Measurements from ENCODE around the gene CBX6.

Gene CBX6

GRCh38 chr22:38837414-38837928 lies 34.5 kb downstream of the CBX6 start:
- DNase-seq: peak; percentile 52

DNA sequence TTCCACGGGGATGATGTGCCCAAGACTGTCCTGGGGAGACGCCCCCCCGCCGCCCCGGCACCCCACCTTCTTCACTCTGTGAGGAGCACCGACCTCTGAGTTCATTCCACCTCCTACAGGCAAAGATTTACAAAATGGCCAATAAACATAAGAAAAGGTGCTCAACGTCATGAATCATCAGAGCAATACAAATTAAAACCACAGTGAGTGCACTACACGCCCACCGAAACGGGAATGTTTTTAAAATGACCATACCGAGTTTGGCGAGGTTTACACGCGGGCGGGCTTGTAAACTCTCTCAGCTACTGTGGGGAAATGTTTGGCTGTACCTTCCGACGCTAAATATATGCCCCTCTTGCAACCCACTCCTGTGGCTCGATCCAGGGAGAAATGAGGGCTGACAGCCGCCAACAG lies 36.1 kb downstream of the CBX6 start:
- no peak for DNase-seq

DNA sequence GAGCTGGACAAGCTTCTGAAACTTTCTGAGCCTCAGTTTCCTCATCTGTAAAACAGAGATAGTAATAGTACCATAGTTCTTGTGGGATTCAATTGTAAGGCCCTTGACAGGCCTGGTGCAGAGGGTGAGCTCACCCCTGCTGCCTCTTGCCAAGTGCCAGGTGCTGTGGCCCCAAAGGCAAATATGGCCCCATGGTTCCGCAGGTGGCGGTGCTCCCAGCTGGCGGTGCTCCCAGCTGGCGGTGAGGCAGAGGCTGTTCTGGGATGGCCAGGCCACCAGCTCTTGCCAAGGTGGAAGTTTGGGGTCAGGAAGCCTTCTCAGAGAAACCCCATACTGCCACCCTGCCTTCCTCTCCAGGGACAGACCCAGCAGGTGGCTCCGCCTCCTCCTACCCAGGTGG lies 37.0 kb downstream of the CBX6 start:
- DNase-seq: no peak

- DNase-seq: no peak
Measured at GRCh38 chr22:38834215-38834953, 37.6 kb downstream of the CBX6 start.

DNA sequence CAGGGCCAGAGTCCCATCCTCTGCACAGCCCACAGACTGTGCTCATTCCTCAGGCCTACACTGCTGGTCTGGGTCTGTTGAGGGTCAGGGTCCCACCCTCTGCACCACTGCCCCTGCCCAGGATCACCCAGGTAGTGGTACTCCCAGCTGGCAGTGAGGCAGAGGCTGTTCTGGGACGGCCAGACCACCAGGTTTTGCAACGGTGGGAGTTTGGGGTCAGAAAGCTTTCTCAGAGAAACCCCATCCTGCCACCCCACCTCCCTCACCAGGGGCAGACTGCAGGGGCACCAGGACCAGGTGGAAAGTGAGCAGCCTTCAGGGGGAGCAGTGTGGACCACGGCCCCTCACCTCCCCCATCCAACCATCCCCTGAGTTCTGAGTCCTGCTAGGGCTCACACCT lies 39.0 kb downstream of the CBX6 start:
- no peak for DNase-seq

- DNase-seq: no peak
Measured at GRCh38 chr22:38832005-38832978, 39.7 kb downstream of the CBX6 start.

DNA sequence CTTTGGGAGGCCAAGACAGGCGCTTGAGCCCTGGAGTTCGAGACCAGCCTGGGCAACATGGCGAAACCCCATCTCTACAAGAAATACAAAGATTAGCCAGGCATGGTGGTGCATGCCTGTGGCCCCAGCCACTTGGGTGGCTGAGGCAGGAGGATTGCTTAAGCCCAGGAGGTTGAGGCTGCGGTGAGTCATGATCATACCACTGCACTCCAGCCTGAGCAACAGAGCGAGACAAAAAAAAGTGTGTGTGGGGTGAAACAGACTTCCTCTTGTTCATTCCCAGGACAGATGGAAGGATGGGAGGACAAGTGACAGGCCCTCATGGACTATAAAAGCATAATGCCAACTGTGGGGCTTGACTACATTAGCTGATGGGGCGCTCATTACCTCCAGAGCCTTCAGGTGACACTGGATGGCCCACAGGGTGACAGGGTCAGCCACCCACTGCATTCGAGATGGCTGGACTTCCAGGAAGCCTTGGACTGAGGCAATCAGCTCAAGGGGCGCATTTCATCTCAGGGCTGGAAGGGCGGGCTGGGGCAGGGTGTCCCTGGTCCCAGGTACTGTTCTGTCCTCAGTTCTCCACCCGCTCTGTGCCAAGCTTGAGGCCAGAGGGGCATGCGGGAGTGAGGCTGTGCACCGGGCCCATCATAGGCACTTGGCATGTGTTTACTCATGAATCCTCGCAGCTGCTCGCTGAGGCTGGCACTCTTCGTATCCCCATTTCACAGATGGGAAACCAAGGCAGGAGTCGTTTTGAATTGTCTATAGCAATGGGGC lies 40.7 kb downstream of the CBX6 start:
- DNase-seq: peak; percentile 15

GRCh38 chr22:38830845-38831108 lies 41.2 kb downstream of the CBX6 start:
- no peak for DNase-seq

- DNase-seq: no peak
Measured at GRCh38 chr22:38830026-38830844, 41.8 kb downstream of the CBX6 start.

DNA sequence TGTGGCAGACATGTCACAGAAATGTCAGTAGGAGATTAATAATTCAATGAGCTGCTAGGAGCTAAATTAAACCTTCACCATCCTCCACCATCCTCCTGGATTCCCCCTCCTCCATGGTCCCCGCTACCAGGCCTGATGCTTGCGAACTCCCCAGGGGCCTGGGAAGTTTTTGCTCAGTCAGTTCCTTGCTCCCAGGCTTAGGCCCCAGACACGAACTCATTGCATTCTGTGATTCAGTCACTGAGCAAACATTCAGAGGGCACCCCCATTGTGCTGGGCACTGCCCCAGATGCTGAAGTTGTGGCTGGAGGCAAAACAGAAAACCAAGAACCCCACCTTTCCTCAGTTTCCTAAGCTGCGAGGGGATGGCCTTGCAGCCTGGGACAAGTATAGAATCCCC lies 42.5 kb downstream of the CBX6 start:
- no peak for DNase-seq

- no peak for DNase-seq
Measured at GRCh38 chr22:38828616-38829205, 43.3 kb downstream of the CBX6 start.

- no peak for DNase-seq
Measured at GRCh38 chr22:38828191-38828590, 43.8 kb downstream of the CBX6 start.

DNA sequence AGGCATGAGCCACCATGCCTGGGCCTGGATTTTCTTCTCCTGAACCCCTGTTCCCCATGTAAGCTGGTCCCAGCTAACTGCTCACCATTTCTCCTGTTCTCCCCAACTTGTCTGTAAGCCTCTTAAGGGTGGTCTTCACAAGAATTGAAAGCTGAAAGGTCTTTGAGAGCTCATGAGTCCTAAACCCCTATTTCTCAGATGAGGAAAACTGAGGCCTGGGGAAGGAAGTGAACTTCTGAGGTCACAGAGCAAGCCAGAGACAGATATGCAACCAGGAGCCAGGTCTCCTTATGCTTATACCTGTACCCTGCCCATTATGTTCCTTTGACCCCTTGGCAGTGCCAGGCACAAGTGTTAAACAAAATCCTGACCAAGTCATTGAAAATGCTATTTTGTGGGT lies 44.5 kb downstream of the CBX6 start:
- DNase-seq: no peak

DNA sequence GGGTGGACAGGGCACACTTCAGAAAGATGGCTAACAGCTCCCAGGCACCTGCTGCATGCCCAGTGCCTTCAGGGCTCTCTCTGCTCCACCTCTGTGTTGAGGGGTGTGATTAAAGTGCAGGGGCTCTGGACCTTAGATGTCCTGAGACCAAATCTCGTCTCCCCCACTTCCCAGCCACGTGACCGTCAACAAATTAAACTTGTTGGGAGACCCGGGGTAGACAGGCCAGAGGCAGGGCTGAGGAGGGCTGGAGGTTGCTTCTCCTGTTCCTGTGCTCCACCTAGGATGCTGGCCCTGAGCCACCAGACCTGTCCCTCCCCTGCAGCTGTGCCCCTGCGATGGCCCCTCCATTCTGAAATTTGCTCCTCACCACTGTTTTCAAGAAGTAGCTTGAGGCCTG lies 45.2 kb downstream of the CBX6 start:
- DNase-seq: no peak

DNA sequence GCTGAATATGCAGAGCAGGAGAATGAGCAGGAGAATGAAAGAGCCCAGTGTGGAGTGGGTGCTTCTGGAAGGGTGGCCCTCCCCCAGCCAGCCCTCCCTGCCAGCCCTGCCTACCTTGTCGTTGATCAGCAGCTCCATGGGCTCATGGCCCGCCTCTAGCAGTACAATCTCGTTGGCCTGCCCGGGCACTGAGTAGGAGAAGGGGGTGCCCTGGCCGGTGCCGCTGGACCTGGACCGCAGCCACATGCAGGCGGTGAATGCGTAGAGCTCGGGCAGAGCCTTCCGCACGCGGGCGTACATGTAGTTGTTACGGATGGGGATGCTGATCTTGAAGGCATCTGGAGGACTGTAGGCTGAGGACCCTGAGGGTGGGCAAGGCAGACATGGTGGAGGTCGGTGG lies 45.6 kb downstream of the CBX6 start:
- no peak for DNase-seq

GRCh38 chr22:38824585-38824984 lies 47.4 kb downstream of the CBX6 start:
- peak; percentile 93 for DNase-seq

DNA sequence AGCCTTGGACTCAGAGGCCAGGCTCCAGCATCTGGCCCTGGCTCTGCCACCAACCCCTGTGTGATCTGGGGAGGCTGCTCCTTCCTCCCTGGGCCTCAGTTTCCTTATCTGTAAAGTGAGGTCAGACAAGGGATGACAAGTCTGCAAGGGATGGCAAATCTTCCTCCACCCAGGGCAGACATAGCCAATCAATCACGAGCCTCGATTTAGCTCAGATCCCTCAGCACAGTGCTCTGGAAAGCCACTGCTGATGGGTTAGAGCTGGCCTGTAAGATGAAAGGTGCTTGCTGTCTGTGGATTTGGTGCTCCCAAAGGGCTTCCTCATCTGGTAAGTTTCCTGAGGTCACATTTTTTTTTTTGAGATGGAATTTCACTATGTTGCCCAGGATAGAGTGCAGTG lies 48.4 kb downstream of the CBX6 start:
- DNase-seq: no peak

DNA sequence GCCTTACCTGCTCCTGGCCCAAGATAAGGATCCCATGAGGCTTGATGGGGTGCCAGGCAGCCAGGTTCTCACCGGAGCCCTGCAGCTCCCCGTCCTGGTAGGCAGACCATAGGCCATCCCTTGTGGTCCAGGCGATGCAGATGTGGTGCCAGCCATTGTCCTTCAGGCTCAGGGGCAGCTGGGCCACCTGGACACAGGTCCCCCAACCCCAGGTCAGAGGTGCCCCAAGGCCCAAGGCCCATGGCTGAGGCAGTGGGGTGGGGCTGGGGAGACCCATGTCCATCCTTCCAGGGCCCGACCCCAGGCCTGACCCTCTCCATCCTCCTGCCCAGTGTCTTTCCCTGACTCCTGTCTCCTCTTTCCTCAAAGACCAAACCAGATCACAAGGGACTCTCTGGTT lies 48.9 kb downstream of the CBX6 start:
- no peak for DNase-seq

DNA sequence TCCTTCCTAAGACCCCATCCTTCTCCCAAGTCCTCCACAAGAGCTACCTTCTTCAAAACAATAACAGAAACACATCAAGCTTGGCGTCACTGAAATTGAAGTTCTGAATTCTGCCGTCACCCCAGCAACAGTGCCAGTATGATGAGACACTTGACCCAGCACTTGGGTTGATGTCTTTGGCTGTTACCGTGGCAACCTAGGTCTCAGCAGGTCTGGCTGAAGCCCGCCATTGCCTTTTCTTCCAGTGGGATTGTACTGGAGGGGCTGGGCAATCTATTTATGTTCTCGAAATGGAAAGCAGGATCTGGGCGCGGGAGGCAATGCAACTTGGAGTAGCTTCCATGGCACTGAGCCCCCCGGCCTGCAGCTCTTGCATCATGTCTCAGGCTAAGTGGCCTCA lies 52.0 kb downstream of the CBX6 start:
- no peak for DNase-seq

DNA sequence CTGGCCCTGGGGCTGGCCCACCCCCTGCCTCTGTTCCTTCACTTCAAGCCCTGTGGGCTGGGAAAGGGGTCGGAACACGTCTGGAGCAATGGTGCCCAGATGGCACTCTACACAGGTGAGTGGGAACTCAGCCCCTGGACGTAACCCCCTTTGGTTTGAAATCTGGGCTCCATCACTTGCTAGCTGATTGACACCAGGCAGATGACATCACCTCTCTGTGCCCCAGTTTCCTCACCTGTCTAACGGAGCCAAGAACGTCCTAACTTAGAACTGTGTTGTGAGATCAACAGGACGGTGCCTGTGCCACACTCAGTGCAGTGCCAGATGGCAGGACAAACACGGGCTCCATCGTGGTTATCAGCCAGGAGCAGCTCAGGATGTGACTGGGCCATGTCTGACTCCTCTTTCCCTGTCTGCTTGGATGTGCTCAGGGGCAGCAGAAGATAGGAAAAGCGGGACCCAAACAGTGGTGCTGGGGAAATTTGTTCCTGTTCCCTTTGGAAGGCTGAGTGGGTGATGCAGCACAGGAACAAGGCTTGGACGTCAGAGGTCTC lies 52.6 kb downstream of the CBX6 start:
- DNase-seq: no peak

- DNase-seq: no peak
Measured at GRCh38 chr22:38817196-38817595, 54.8 kb downstream of the CBX6 start.

DNA sequence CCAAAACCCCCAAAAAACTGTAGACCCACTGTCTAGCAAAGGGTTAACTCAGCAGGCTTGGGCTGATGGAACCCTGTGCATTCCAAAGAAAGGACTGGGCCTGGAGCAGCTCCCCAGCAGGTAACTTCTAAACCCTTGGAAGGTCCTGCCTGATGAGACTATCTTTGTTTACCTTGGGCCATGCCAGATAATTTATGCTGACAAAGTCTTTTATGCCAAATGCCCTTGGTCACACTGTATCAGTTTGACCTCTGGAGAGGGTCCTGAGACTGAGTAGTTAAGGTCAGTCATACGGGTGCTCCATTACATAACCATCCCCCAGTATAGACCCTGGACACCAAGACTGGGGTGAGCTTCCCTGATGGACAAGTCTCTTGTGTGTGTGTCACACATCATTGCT lies 56.2 kb downstream of the CBX6 start:
- DNase-seq: no peak

Measured in hematopoietic multipotent progenitor cell treated with erythropoietin and hydrocortisone succinate and interleukin-3 and kit ligand, for 4 days (in vitro differentiated cells).